GM21619 (cell line): Measurements from ENCODE around the gene KCNJ12.

ENCODE experiments used
- ATAC-seq: cut with Tn5 transposase; IDR thresholded peaks from one replicate; pipeline ENCODE4 v1.9.1; 2021; ENCODE audit not compliant: unreplicated experiment

Gene KCNJ12

GRCh38 chr17:21463779-21464407, 87.7 kb downstream of the KCNJ12 start:
- ATAC-seq, result no peak

- no peak for ATAC-seq
Measured at GRCh38 chr17:21464611-21465021, 88.5 kb downstream of the KCNJ12 start.

GRCh38 chr17:21466550-21466949, 90.4 kb downstream of the KCNJ12 start:
- ATAC-seq, result no peak

DNA sequence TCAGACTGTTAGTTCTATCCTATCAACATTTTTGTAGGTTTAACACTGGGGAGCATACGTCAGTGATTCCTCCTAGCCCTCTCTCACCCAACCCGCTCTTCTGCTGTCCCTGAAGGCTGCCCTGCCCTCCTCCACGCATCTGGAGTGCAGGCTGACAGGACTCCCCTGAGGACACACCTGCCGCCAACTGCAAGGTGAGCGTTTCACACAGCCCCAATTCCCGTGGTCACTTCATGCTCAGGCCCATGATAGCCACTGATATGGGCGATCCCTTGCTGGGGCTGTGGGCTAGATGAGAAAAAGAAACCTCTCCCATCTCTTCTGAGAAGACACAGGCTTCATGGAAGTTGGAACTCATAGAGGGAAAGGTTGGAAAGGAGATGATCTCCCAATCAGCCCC, 91.0 kb downstream of the KCNJ12 start:
- no peak for ATAC-seq

DNA sequence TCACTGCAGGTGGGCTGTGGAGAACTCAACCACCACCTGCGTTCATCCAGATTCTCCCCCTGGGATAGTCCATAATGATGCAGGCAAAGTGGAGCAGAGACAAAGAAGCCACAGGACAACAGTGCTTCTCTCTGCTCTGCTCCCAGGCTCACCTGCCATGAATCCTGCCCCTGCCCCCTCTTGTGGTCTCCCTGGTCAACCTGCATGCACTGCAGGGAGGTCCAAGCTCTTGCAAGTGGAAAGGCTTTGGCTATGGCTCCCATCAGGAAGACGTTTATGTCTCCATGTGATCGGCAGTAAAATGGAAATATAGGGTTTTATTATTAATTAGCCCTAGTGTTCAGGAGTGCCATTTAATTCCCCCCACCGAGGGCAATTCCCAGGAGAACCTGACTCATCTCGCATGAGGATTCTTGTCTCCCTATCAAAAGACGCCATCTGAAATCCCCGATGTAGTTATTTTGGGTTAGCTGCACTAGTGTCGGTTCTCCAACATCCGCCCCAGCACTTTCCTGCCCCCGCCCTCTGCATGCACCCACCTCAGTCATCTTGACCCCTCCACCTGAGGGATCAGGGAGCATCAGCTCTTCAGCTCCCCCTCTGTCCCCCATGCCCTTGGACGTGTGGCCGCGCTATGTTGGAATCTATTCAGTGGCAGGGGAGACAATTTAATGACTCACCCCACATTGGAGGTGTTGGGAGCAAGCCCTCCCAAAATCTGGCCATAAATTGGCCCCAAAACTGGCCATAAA, 91.8 kb downstream of the KCNJ12 start:
- ATAC-seq, result no peak
